ENCODE measurements around the gene AKIRIN1. TPM values are rescaled to one million over a fixed set of nuclear protein-coding genes. Genes with fewer than 3 reads are reported as not detected.

The AKIRIN1 gene
- polyA plus RNA-seq, 3 donors, result 9.5 to 47.0 (median 45.8) TPM

Other genes with a start within 250 kb of the AKIRIN1 start
- 10 to 100 TPM in 2 of 3 donors, 1 to 10 TPM in 1; 9.0 to 49.6 (median 27.0) TPM for gene RRAGC, start 131.5 kb upstream of the AKIRIN1 start, polyA plus RNA-seq
- gene MYCBP, start 117.9 kb upstream of the AKIRIN1 start, polyA plus RNA-seq, result 10 to 100 TPM; 10.2 to 13.0 (median 11.7) TPM
- under 1 TPM in 1 of 3 donors, not detected in 2; 0.04 TPM for gene GJA9, start 109.7 kb upstream of the AKIRIN1 start, polyA plus RNA-seq
- 1 to 10 TPM in 1 of 3 donors, under 1 TPM in 2; 0.34 to 2.3 (median 0.47) TPM for gene RHBDL2, start 49.4 kb upstream of the AKIRIN1 start, polyA plus RNA-seq
- gene NDUFS5, start 35.1 kb downstream of the AKIRIN1 start, polyA plus RNA-seq, result 100 to 1,000 TPM; 285 to 896 (median 625) TPM
- 10 to 100 TPM; 32.3 to 63.1 (median 61.9) TPM for gene MACF1, start 213.4 kb downstream of the AKIRIN1 start, polyA plus RNA-seq

Measured in adipose tissue (tissue), 3 donors.